ENCODE data around the gene C5orf47.

The C5orf47 gene

GRCh38 chr5:173988554-173989431 lies at the start of gene C5orf47:
TSS of gene C5orf47 (plus strand) at chr5:173989170. CDS start at chr5:173989264, 94 bp downstream.
- DNase-seq: no peak

- DNase-seq: no peak
Measured at GRCh38 chr5:173940269-173940668, 48.7 kb upstream of the C5orf47 start.

DNA sequence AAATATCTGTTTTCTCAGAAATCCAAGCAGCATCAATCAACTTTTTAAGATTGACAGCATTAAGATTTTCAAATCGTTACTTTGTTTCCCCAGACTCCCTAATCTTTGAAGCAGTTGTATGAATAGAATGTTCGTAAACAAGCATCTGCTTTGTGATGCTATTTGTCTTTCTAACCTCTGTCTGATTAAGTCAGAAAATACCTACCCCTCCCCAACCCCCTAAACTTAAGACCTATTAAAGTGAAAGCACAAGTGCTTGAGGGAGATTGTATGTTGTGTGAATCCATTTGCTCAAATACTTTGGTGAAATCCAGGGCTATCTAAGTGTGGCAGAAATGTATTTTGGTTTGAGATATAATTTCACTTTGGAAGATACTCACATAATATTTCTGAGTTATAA lies 47.9 kb upstream of the C5orf47 start:
- no peak for DNase-seq

GRCh38 chr5:173941758-173942401 lies 47.1 kb upstream of the C5orf47 start:
- no peak for DNase-seq

- no peak for DNase-seq
Measured at GRCh38 chr5:173944511-173944910, 44.5 kb upstream of the C5orf47 start.

DNA sequence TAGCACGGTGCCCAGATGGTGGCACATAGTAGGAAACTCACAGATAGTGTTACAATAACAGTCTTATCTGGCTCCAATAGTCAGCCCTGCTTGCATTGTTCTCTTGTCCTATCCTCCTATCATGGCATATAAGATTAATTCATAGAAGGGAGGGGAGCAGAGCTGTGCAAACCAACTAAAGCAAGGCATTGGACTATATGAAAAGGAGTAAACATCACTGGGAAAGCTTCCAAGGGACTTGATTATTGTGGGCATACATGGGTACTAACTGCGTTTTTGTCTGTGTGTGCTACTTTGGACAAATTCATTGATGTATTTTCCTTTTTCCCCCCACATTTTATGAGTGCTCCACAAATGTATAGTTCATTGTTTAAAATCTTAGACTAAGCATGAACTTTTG lies 43.8 kb upstream of the C5orf47 start:
- no peak for DNase-seq

DNA sequence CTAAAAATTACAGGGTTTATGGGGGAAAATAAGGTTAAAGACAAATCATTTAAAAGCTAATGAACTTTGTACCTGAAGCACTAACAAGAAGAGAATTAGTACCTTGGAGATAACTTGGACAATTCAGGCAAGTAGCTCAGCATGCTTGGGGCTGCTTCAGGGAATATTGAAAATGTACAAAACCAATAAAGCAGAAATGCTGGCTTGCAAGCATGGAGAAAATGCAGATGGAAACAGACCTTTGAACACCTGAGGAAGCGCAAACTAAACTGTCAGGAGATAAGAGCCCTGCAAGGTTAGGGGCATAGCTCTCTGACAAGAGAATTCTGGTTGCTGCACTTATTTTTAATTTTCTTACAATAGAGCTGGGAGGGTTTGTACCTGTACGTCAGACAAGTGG lies 42.6 kb upstream of the C5orf47 start:
- no peak for DNase-seq

GRCh38 chr5:173950829-173951228 lies 38.1 kb upstream of the C5orf47 start:
- DNase-seq: no peak

DNA sequence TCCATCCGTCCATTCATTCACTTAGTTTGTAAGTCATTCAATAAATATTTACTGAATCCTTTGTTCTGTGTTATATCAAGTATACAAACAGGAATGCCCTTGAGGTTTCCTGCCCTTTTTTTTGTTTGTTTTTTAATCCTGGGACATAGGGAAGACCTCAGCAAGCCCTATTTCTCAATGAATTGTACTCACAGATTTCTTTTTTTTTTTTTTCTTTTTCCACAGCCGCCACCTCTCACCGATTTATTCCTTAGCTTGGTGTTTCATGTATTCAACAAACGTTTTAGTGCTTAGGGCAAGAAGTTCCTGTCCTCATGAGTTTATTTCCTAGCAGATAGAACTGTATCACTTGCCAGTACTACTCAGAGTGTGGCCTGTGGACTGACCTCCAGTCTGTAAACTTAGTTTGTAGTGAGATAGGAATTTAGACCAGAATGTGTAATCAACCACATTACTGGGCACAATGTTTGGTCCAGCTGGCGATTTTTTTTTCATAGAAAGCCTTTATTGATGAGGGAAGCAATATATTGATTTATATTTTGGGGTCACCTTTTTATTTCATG lies 35.4 kb upstream of the C5orf47 start:
- DNase-seq: no peak

DNA sequence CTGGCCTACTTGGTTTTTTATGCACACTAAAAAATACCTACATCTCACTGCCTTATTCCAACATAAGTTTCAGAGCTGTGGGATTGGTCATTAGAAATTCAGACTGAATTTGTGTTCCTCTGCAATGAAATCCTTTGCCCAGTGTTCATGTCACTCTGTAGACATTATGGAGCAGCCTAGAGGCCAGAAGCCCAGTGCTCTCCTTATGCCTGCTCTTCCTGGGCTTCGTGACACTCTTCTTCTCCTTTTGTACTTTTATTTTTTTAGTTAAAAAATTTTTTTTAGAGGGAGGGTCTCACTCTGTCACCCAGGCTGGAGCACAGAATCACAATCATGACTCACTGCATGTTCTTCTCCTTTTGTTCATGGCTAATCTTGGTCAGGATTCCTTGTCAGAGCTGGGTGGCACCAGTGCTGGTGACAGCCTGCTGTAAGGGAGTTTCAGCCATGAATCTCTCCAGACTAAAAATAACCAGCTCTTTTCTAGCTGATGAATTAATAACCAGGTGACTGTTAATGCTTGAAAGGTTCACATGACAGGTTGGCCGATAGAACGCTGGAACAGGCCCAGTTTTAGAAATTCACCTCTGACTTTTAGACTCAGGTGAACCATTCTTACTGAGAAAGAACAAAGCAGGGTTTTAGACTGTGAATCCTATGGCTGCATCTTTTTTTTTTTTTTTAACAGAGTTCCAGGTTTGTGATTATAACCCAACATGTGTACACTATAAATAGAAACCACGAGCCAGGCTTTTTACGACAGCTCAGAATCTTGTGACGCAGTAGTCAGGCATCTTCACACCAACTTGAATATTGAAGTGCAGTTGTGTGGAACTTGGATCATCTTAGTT lies 34.1 kb upstream of the C5orf47 start:
- DNase-seq: no peak

DNA sequence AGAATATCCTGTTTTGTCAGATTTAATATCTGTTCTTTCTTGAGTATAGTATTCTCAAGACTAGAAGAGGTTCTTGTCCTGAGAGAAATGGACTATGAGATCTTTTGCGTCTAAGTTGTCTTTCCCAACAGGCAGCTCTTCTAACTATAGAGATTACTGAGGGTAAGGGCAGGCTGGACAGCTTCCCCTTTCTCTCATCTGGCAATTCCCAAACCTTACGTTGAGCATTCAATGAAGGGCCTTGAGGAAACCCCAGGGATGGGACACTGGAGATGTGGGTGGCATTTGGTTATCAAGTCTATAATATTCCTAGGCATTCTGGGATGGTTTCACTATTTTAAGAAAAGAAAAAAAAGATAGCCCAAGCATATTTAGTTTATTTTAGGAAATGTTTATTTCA lies 28.0 kb upstream of the C5orf47 start:
- no peak for DNase-seq

- no peak for DNase-seq
Measured at GRCh38 chr5:173961418-173961817, 27.6 kb upstream of the C5orf47 start.

DNA sequence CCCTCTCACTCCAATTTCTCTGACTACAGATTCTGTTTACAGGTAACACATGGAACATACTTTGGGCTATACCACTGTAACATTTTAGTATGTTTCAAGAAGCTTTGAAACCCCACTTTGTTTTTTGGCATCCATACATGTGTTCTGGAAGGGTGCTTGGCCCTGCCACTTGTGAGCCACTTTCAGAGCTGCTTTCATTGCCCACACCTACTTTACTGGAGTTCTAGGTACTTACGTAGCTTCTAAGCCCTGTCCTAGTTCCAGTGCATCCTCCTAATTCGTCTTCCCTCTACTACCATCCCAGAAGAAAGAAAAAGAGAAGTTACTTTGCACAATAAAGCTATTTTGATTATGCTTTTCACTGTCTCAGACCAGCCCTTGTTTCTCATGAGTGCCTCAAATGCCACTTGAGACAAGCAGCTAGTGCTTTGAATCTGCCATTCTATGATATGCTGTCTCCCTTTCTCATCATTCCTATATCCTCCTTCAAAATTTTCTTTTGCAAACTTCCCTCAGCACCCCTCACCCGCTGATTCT lies 26.5 kb upstream of the C5orf47 start:
- no peak for DNase-seq

GRCh38 chr5:173963182-173963838 lies 25.7 kb upstream of the C5orf47 start:
- DNase-seq: no peak

GRCh38 chr5:173963867-173964441 lies 25.0 kb upstream of the C5orf47 start:
- DNase-seq: no peak

DNA sequence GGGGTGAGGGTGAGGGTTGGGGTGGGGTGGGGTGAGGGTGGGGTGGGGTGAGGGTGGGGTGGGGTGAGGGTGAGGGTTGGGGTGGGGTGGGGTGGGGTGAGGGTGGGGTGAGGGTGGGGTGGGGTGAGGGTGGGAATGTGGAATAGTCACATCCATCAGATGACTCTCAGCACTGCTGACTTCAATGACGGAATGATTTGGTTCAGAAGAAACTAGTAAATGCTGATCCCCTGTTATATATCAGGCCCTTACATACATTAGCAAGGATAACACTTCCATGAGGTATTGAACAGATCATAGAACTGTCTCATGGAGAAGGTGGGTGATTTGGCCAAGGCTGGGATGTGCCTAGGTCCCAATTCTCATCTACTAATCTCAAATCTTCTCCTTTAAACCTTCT lies 24.5 kb upstream of the C5orf47 start:
- no peak for DNase-seq

GRCh38 chr5:173967241-173967640 lies 21.7 kb upstream of the C5orf47 start:
- no peak for DNase-seq

DNA sequence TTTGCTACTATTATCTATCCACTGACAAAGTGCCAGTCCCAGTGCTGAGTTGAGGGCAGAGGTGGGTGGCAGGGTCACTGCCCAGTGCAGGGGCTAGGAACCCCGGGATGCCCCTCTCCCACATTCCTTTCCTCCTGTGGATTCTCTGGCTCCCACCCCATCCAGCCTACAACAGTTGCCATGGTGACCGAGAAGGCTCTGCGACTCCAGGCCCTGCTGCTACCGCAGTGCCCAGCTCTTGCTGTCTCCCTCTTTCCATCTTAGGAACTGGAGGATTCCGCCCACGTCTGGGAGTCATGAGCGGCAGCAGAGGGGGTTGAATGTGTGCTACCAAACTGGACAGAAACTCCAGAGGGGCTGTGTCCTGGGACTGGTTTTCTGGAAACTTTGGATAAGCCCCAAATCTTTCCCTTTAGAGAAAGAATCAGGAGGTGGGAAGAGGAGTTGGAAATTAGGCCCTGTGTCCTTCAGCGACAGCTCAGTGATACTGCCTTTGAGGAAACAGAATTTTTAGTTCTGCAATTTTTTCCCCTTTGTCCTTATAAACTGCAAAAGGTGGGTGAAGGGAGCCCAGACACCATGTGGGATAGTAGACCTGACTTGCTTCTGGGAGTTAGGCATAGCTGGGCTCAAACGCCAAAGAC lies 20.7 kb upstream of the C5orf47 start:
- DNase-seq: no peak

DNA sequence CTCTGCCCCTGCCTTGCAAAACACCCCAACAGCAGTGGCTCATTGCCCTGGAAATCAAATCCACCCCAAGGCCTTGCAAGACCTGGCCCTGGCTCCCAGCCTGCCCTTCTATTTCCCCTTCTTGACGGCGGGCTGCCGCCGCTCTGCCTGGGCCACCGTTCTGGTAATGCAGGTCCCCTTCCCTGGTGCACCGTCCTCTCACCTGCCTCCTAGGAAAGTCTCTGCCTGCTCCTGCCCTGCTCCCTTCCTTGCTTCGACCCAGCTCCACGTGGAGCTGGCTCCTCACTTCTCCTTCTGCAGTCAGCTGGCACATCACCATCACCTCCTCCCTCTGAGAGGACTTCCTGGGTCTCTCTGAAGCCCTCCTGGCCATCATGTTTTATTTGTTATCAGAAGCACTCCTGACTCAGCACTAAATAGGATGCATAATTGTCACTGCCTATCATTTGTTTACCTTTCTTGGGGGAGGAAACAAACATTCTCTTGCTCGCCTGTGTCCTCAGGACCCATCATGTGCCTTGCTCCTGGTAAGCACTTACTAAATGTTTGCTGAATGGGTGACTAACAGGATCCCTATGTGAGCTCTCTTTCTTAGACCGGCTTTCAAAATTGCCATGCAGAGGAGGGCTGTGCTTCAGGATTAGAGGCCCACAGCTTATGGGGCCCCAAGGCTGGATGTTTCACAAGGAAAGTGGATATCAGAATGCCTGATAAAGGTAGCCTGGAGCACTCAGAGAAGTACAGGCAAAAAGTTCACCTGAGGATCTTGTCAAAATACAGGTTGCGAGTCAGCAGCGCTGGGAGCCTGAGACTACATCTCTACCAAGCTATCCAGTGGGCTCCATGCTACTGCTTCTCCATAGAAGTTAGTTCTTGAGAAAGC lies 19.6 kb upstream of the C5orf47 start:
- no peak for DNase-seq
